HEK293T (cell line): ENCODE measurements around the gene TEF.

ENCODE experiments used
- FOXM1 ChIP-seq: fragments of 450-650 bp; IDR thresholded peaks from 2 replicates; pipeline ENCODE4 v1.6.1; 2017; ENCODE audit warnings: mild to moderate bottlenecking, borderline replicate concordance
- HDGF ChIP-seq: fragments of 450-650 bp; IDR thresholded peaks from 2 replicates; pipeline ENCODE4 v1.6.1; 2017; ENCODE audit warnings: antibody characterized with exemption, borderline replicate concordance
- L3MBTL2 ChIP-seq: fragments of 450-650 bp; conservative IDR thresholded peaks from 2 replicates; pipeline ENCODE4 v1.6.1; 2016; ENCODE audit warnings: mild to moderate bottlenecking

GRCh38 chr22:41395531-41396240 is 13.9 kb downstream of the TEF start:
- TF ChIP-seq HDGF (no peak), L3MBTL2 (no peak), FOXM1 (no peak)
